Keratinocyte (primary cell): Measurements from ENCODE around the gene ITGA7. TPM values are rescaled to one million over a fixed set of nuclear protein-coding genes. Genes with fewer than 3 reads are reported as not detected.

Experiments used
- DNase-seq: peaks from one replicate; pipeline ENCODE4 v3.0.0-alpha.2; 2011; ENCODE audit warnings: low read depth, missing footprints, low spot score
- FAIRE-seq: peaks from 2 replicates; lab custom pipeline; 2011; peaks lifted over from hg19 to GRCh38; lab: Jason Lieb, UNC
- H2AFZ ChIP-seq: 2 replicates; pipeline ENCODE4 v1.6.0; 2012; ENCODE audit warnings: low read length, control low read depth, inconsistent platforms; ENCODE audit not compliant: control insufficient read depth
- H3K27ac ChIP-seq: 2 replicates; pipeline ENCODE4 v1.5.1; 2011; ENCODE audit warnings: low read length; ENCODE audit not compliant: control insufficient read depth, insufficient read depth
- H3K27me3 ChIP-seq: 3 replicates; pipeline ENCODE4 v1.6.0; 2011; ENCODE audit warnings: low read length; ENCODE audit not compliant: control insufficient read depth, insufficient read depth; ENCODE audit errors: extremely low read depth
- H3K36me3 ChIP-seq, 2 experiments: 2 replicates in 1 of 2; 3 replicates in 1 of 2; pipeline ENCODE4 v1.5.1; 2011; ENCODE audit warnings: low read length in 2 of 2, mild to moderate bottlenecking in 1 of 2; ENCODE audit not compliant: control insufficient read depth in 2 of 2, insufficient read depth in 2 of 2; ENCODE audit errors: extremely low read depth in 1 of 2
- H3K4me1 ChIP-seq: 3 replicates; pipeline ENCODE4 v1.5.1; 2011; ENCODE audit warnings: low read length; ENCODE audit not compliant: control insufficient read depth, insufficient read depth; ENCODE audit errors: extremely low read depth
- H3K4me2 ChIP-seq: 3 replicates; pipeline ENCODE4 v1.6.0; 2011; ENCODE audit warnings: low read depth, low read length; ENCODE audit not compliant: control insufficient read depth, insufficient read depth; ENCODE audit errors: extremely low read depth
- H3K4me3 ChIP-seq, 3 experiments: fragments of 200-600 bp in 1 of 3; sonication (generic) in 1 of 3; 2 replicates in 2 of 3; 3 replicates in 1 of 3; pipeline ENCODE4 v1.5.1; 2011 to 2016; ENCODE audit warnings: low read length in 3 of 3, mild to moderate bottlenecking in 3 of 3, control low read depth in 2 of 3, inconsistent platforms in 1 of 3, low read depth in 1 of 3, mixed read lengths in 1 of 3, mixed run types in 1 of 3, moderate library complexity in 1 of 3; ENCODE audit not compliant: control insufficient read depth in 2 of 3, insufficient read depth in 2 of 3; ENCODE audit errors: extremely low read depth in 1 of 3
- H3K79me2 ChIP-seq: 2 replicates; pipeline ENCODE4 v1.6.0; 2012; ENCODE audit warnings: low read length; ENCODE audit not compliant: control insufficient read depth, insufficient read depth
- H3K9ac ChIP-seq: 3 replicates; pipeline ENCODE4 v1.6.0; 2011; ENCODE audit warnings: low read length; ENCODE audit not compliant: control insufficient read depth, insufficient read depth; ENCODE audit errors: extremely low read depth
- H3K9me1 ChIP-seq: 3 replicates; pipeline ENCODE4 v1.6.0; 2011; ENCODE audit warnings: low read length; ENCODE audit not compliant: control insufficient read depth, insufficient read depth; ENCODE audit errors: extremely low read depth
- H3K9me3 ChIP-seq: 2 replicates; pipeline ENCODE4 v1.5.1; 2012; ENCODE audit warnings: low read depth, low read length; ENCODE audit not compliant: control insufficient read depth
- H4K20me1 ChIP-seq: 3 replicates; pipeline ENCODE4 v1.6.0; 2011; ENCODE audit warnings: low read length; ENCODE audit not compliant: control insufficient read depth, insufficient read depth; ENCODE audit errors: extremely low read depth
- EZH2 ChIP-seq: IDR thresholded peaks from one replicate; pipeline ENCODE4 v1.6.1; 2012; ENCODE audit warnings: inconsistent platforms, mild to moderate bottlenecking, low read length, moderate library complexity
- dilution Hi-C: fragments of 300-500 bp; cut with MboI; formaldehyde crosslinking; loops from one replicate; pipeline ENCODE4 v1.7.0; 2020; ENCODE audit warnings: low sequenced_read_pairs; ENCODE audit not compliant: extremely low pct_ligation_motif_present
- polyA plus RNA-seq, 5 experiments: library from polyadenylated mRNA; depleted of rRNA in 3 of 5; stranded (reverse) in 3 of 5; stranded (forward) in 1 of 5; unstranded in 1 of 5; fragments of >200 nt; gene quantifications; 1 replicate in 1 of 5; 2 replicates in 3 of 5; 3 replicates in 1 of 5; pipeline versions ENCODE4 v1.2.1 to v1.2.3, GENCODE V29; 2011 to 2012; ENCODE audit warnings: missing spikeins in 2 of 5, low read depth in 1 of 5, low replicate concordance in 1 of 5
- TF ChIP-seq, protein P1 (sequence below), 3 experiments: IDR thresholded peaks in 1 of 3; conservative IDR thresholded peaks in 1 of 3; optimal IDR thresholded peaks in 1 of 3; 2 replicates in 2 of 3; 3 replicates in 1 of 3; pipeline versions ENCODE3 to v1.5.1; 2011; ENCODE audit warnings: low read length in 3 of 3, mild to moderate bottlenecking in 3 of 3, moderate library complexity in 2 of 3, control low read depth in 1 of 3, inconsistent platforms in 1 of 3; ENCODE audit not compliant: insufficient read depth in 2 of 3; ENCODE audit errors: extremely low read depth in 1 of 3

The ITGA7 gene
- polyA plus RNA-seq, 1 donor (not counting 4 experiments of a cell fraction or from before 2014, with no cell fraction given) = 0.04 TPM

GRCh38 chr12:55642669-55643068 lies 65.0 kb downstream of the ITGA7 start:
- H3K4me1 ChIP-seq = no peaks in the 10 kb centered on the region
- H3K9me3 ChIP-seq = no peaks in the 10 kb centered on the region
- no peak for FAIRE-seq
- H3K9ac ChIP-seq = no peak overlapping the region
- TF ChIP-seq, protein P1, sequence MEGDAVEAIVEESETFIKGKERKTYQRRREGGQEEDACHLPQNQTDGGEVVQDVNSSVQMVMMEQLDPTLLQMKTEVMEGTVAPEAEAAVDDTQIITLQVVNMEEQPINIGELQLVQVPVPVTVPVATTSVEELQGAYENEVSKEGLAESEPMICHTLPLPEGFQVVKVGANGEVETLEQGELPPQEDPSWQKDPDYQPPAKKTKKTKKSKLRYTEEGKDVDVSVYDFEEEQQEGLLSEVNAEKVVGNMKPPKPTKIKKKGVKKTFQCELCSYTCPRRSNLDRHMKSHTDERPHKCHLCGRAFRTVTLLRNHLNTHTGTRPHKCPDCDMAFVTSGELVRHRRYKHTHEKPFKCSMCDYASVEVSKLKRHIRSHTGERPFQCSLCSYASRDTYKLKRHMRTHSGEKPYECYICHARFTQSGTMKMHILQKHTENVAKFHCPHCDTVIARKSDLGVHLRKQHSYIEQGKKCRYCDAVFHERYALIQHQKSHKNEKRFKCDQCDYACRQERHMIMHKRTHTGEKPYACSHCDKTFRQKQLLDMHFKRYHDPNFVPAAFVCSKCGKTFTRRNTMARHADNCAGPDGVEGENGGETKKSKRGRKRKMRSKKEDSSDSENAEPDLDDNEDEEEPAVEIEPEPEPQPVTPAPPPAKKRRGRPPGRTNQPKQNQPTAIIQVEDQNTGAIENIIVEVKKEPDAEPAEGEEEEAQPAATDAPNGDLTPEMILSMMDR (optimal IDR thresholded peaks at IDR 0.05 in 1 of 3, IDR thresholded peaks at IDR 0.05 in 1 of 3, conservative IDR thresholded peaks at IDR 0.05 in 1 of 3; ENCODE audit: extremely low read depth in 1 of 3, insufficient read depth in 2 of 3, low read length in 3 of 3) = no peak
- no peak for TF ChIP-seq EZH2
- H3K9me1 ChIP-seq = no peaks in the 10 kb centered on the region
- no peak overlapping the region for H3K27ac ChIP-seq
- DNase-seq = no peak
- H3K79me2 ChIP-seq = no peaks in the 10 kb centered on the region
- no peak overlapping the region for H3K4me3 ChIP-seq
- no peak overlapping the region for H3K4me2 ChIP-seq
- dilution Hi-C loops = no loop called here
- H3K27me3 ChIP-seq = peaks cover 11% of the 10 kb centered on the region
- no peaks in the 10 kb centered on the region for H4K20me1 ChIP-seq
- H3K36me3 ChIP-seq = no peaks in the 10 kb centered on the region
- H2AFZ ChIP-seq = no peak overlapping the region

GRCh38 chr12:55642267-55642666 lies 65.4 kb downstream of the ITGA7 start:
- dilution Hi-C loops = no loop called here
- Histone ChIP-seq H3K4me1 (no peaks in the 10 kb centered on the region), H2AFZ (no peak overlapping the region), H3K9me3 (no peaks in the 10 kb centered on the region), H3K4me2 (no peak overlapping the region), H3K9ac (no peak overlapping the region), H3K27ac (no peak overlapping the region), H3K27me3 (peaks cover 11% of the 10 kb centered on the region), H3K4me3 (no peak overlapping the region), H4K20me1 (no peaks in the 10 kb centered on the region), H3K36me3 (no peaks in the 10 kb centered on the region), H3K9me1 (no peaks in the 10 kb centered on the region), H3K79me2 (no peaks in the 10 kb centered on the region)
- no peak for DNase-seq
- FAIRE-seq = no peak
- TF ChIP-seq, protein P1 (optimal IDR thresholded peaks at IDR 0.05 in 1 of 3, IDR thresholded peaks at IDR 0.05 in 1 of 3, conservative IDR thresholded peaks at IDR 0.05 in 1 of 3; ENCODE audit: extremely low read depth in 1 of 3, insufficient read depth in 2 of 3, low read length in 3 of 3) = no peak
- no peak for TF ChIP-seq EZH2
